ENCODE data around the gene PDGFA. TPM values are rescaled to one million over a fixed set of nuclear protein-coding genes. Genes with fewer than 3 reads are reported as not detected.

PDGFA gene
- total RNA-seq, 1 experiment from 2014 or later: 20.1 TPM

- CTCF ChIA-PET: no interaction called here
- TF ChIP-seq CTCF (IDR thresholded peaks at IDR 0.05; ENCODE audit: unreplicated experiment): no peak
- Mint-ChIP-seq H3K27ac (ENCODE audit: low read depth, unreplicated experiment) (no peak overlapping the region), H3K4me1 (ENCODE audit: insufficient read depth, unreplicated experiment) (no peaks in the 10 kb centered on the region), H3K4me3 (ENCODE audit: unreplicated experiment) (no peak overlapping the region), H3K9me3 (ENCODE audit: unreplicated experiment) (no peaks in the 10 kb centered on the region), H3K36me3 (ENCODE audit: insufficient read depth, unreplicated experiment) (peaks cover 42% of the 10 kb centered on the region), H3K27me3 (ENCODE audit: insufficient read depth, unreplicated experiment) (no peaks in the 10 kb centered on the region)
- intact Hi-C loops (cut with micrococcal nuclease): no loop called here
- BruUV-seq (replicated peaks): no TSS peak
- POLR2A ChIA-PET: no interaction called here
- DNase-seq (ENCODE audit: unreplicated experiment): no peak
Measured at GRCh38 chr7:503575-504111, 16.0 kb downstream of the PDGFA start.

- POLR2A ChIA-PET: no interaction called here
Measured at GRCh38 chr7:502296-502695, 17.4 kb downstream of the PDGFA start.

GRCh38 chr7:501526-501925 is 18.1 kb downstream of the PDGFA start:
- H3K27me3 Mint-ChIP-seq (ENCODE audit: insufficient read depth, unreplicated experiment): no peaks in the 10 kb centered on the region
- no peaks in the 10 kb centered on the region for H3K9me3 Mint-ChIP-seq (ENCODE audit: unreplicated experiment)
- ChIA-PET POLR2A (interaction anchor here (0.7 kb wide), 1 partner anchor 16 kb away, joined by 4 read pairs; no protein-coding TSS in a partner anchor), CTCF (interaction anchor here (0.6 kb wide), 1 partner anchor 265 kb away, joined by 3 read pairs; no protein-coding TSS in a partner anchor)
- intact Hi-C loops (cut with micrococcal nuclease): no loop called here
- TF ChIP-seq CTCF (IDR thresholded peaks at IDR 0.05; ENCODE audit: unreplicated experiment): no peak
- H3K4me3 Mint-ChIP-seq (ENCODE audit: unreplicated experiment): no peak overlapping the region
- BruUV-seq (replicated peaks): no TSS peak
- H3K36me3 Mint-ChIP-seq (ENCODE audit: insufficient read depth, unreplicated experiment): peaks cover 39% of the 10 kb centered on the region
- H3K27ac Mint-ChIP-seq (ENCODE audit: low read depth, unreplicated experiment): no peak overlapping the region
- H3K4me1 Mint-ChIP-seq (ENCODE audit: insufficient read depth, unreplicated experiment): no peaks in the 10 kb centered on the region
- no peak for DNase-seq (ENCODE audit: unreplicated experiment)

More at GRCh38 chr7:502296-502695, 17.4 kb downstream of the PDGFA start:
- no TSS peak for BruUV-seq (replicated peaks)
- H3K27me3 Mint-ChIP-seq (ENCODE audit: insufficient read depth, unreplicated experiment): no peaks in the 10 kb centered on the region
- TF ChIP-seq CTCF (IDR thresholded peaks at IDR 0.05; ENCODE audit: unreplicated experiment): no peak
- H3K9me3 Mint-ChIP-seq (ENCODE audit: unreplicated experiment): no peaks in the 10 kb centered on the region
- no peaks in the 10 kb centered on the region for H3K4me1 Mint-ChIP-seq (ENCODE audit: insufficient read depth, unreplicated experiment)
- H3K27ac Mint-ChIP-seq (ENCODE audit: low read depth, unreplicated experiment): no peak overlapping the region
- DNase-seq (ENCODE audit: unreplicated experiment): no peak
- CTCF ChIA-PET: no interaction called here
- no peak overlapping the region for H3K4me3 Mint-ChIP-seq (ENCODE audit: unreplicated experiment)
- intact Hi-C loops (cut with micrococcal nuclease): no loop called here
- H3K36me3 Mint-ChIP-seq (ENCODE audit: insufficient read depth, unreplicated experiment): peaks cover 36% of the 10 kb centered on the region

GRCh38 chr7:500521-501420 is 18.9 kb downstream of the PDGFA start:
- H3K27me3 Mint-ChIP-seq (ENCODE audit: insufficient read depth, unreplicated experiment): no peaks in the 10 kb centered on the region
- no peaks in the 10 kb centered on the region for H3K9me3 Mint-ChIP-seq (ENCODE audit: unreplicated experiment)
- H3K4me3 Mint-ChIP-seq (ENCODE audit: unreplicated experiment): no peak overlapping the region
- no peaks in the 10 kb centered on the region for H3K4me1 Mint-ChIP-seq (ENCODE audit: insufficient read depth, unreplicated experiment)
- DNase-seq (ENCODE audit: unreplicated experiment): no peak
- CTCF ChIA-PET: interaction anchor here (0.6 kb wide), 1 partner anchor 232 kb away, joined by 3 read pairs; no protein-coding TSS in a partner anchor
- POLR2A ChIA-PET: interaction anchor here (0.7 kb wide), 1 partner anchor 17 kb away, joined by 4 read pairs; no protein-coding TSS in a partner anchor
- BruUV-seq (replicated peaks): no TSS peak
- intact Hi-C loops (cut with micrococcal nuclease): no loop called here
- peaks cover 44% of the 10 kb centered on the region for H3K36me3 Mint-ChIP-seq (ENCODE audit: insufficient read depth, unreplicated experiment)
- no peak for TF ChIP-seq CTCF (IDR thresholded peaks at IDR 0.05; ENCODE audit: unreplicated experiment)
- no peak overlapping the region for H3K27ac Mint-ChIP-seq (ENCODE audit: low read depth, unreplicated experiment)
